DMS153 treated with DMSO at 0.1 percent for 48 hours (cell line): ENCODE measurements around the gene CHRDL2.
A peak's percentile ranks its signal among the peaks of the same experiment; 100 is the strongest.

ENCODE experiments used
- DNase-seq: peaks from one replicate; lab custom pipeline; 2025; ENCODE audit not compliant: unreplicated experiment; lab: John Stamatoyannopoulos, UW

CHRDL2 gene

GRCh38 chr11:74713686-74714085 lies 17.5 kb downstream of the CHRDL2 start:
- DNase-seq: no peak

DNA sequence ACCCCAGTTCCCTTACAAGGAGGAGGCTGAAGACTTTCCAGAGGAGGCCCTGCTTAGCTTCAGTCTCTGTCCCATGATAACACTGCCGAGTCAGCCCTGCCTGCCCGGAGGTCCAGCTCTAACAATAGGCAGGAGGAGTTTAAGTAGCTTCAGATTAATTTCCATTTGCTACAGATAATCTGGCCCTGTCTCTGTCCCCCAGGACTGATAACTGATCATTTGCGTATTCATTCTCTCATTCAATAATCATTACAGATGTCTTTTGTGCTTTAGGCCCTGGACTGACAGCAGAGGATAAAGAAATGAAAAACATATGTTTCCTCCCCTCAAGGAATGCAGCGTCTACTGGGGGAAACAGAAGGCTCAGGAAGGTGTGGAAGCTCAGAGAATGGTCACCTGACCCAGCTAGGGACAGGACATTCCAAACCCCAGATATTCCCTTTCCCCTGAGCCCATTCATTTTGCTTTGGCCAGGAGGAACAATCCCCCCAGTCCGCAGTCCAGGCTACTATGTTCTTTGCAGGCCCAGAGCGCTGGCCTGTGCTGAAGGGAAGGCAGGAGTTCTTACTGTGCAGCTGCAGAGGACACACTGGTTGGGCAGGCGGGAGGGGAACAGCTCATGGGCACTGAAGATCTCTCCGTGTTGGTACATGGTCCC lies 20.8 kb downstream of the CHRDL2 start:
- DNase-seq: no peak

DNA sequence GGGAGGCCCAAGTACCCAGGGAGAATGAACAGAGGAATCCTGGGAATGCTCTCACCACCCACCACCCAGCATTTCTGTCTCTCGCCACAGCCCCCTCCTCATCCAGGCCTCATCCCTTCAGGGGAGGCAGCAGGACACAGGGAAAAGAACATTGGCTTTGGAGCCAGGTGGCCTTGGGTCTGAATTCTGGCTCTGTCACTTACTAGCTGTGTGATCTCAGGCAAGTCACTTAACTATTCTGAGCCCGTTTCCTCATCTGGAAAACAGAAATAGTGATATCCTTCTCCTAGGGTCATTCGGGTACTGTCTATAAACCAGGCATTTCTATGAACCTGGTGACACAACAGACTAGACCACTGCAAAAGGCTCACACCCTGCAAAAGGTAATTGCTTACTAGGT lies 22.1 kb downstream of the CHRDL2 start:
- no peak for DNase-seq

DNA sequence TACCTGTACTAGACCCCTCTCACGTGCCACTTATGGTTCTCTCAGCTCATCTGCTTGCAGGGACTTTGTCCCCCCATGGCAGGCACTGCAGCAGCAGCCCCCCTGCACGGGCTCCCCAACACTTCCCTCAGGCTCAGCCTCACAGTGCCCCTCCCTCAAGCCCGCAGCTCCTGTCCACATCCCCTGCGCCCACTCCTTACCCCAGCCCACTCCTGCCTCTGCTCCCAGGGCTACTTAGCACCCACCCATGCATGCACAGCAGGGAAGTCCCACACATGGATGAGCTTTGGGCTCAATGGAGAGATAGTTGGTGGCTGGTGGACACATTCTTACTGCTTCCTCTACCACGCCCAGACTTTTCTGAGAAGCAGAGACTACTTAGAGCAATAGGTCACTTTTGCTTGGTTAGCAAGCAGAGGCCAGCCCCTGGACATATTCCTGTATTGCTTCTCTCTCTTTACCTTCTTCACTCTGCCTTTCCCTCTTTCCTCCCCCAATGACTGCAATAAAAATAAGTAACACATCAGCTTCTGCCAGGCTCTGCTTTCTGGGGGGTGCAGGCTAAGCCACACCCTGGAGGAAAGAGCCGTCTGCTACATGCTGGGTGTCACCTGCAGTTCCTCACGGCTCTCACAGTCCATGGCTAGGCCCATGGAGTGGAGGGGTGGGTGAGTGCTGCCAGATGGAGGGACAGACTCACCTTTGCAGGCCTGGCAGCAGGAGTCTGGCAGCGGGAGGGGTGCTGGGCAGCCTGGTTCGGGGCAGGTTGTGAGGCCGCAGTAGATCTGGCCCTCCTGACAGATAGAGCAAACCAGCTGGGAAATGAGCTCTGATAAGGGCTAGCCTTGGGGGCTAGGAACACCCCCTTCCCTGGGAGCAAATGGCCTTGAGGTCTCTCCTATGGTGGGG lies 23.4 kb downstream of the CHRDL2 start:
- DNase-seq: no peak

DNA sequence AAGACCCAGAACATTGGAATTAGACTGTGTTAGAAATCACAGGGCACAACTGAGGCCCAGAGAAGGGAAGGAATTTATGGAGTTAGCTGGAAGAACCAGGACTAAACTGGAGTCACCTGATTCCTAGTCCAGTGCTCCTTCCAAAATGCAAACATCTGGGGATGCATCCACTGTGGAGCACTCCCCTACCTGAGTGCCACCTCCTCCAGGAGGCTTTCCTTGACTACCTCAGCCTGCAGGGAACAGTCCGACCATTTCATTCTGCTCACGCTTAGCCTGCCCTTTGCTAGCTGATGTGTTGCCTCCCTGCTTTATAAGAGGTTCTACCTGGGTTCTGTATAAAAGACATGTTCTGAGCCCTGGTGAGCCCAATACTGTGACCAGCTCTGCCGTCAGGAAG lies 24.0 kb downstream of the CHRDL2 start:
- DNase-seq: no peak

DNA sequence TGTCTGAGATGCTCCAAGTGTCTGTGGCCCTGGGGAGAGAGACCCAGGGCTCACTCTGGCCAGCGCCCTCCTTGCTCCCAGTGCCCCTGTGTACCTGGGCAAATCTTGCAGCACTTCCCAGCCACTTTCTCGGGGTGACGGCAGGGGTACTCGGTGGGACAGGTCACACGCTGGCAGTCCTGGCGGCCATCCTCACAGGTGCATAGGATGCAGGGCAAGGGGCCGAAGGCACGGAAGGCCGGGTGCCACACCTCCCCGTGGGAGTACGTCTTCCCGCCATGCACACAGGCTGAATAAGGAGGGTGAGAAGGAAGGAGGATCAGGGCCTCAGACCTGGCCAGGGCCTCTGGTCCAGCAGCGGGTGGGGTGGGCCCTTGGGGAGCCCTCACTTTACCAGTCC lies 28.0 kb downstream of the CHRDL2 start:
- DNase-seq: no peak

DNA sequence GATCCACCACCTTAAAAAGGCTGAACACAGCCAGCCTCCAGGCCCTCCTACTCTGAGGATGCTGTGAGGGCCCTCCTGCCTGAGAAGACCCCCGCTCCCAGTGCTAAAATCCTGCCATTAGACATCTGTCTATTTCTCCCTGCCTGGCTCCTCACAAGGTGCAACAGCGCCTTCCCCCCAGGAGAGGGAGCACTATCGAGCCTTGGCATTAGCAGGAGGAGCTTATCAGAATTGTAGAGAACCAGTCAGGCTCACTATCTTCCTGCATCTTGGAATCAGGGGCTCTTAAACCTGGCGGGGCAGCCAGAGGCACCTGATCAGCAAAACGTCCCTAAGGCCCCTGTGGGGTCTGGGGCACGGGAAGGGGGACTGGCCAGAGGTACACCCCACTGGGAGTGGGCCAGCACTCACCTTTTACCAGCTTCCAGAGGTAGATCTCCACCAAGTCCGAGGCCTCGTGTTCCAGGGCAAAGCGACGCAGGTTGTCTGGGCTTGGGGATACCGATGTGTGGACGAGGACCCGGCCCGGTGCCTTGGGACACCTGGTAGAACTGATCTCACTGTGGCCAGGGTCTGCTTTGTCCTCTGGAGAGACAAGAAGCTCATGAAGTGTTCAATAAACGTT lies 28.7 kb downstream of the CHRDL2 start:
- DNase-seq: peak; percentile 36

DNA sequence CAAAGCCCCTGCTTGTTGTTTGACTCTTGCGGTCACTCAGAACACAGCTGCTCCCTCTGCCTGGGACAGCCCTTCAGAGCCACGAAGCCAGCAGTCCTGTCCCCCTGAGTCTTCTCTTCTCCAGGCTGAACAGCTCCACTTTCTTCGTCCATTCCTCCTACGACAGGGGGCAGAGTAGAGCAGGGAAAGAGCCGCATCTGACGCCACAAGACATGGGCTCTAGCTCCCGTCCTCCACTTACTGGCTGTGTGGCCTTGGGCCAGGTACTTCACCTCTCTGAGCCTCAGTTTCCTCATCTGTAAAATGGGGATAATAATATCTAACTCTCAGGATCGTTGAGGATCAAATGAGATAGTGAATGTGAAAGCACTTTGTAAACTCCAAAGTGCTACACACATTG lies 29.9 kb downstream of the CHRDL2 start:
- DNase-seq: no peak

- no peak for DNase-seq
Measured at GRCh38 chr11:74699615-74700396, 31.4 kb downstream of the CHRDL2 start.

- no peak for DNase-seq
Measured at GRCh38 chr11:74697722-74698121, 33.5 kb downstream of the CHRDL2 start.

DNA sequence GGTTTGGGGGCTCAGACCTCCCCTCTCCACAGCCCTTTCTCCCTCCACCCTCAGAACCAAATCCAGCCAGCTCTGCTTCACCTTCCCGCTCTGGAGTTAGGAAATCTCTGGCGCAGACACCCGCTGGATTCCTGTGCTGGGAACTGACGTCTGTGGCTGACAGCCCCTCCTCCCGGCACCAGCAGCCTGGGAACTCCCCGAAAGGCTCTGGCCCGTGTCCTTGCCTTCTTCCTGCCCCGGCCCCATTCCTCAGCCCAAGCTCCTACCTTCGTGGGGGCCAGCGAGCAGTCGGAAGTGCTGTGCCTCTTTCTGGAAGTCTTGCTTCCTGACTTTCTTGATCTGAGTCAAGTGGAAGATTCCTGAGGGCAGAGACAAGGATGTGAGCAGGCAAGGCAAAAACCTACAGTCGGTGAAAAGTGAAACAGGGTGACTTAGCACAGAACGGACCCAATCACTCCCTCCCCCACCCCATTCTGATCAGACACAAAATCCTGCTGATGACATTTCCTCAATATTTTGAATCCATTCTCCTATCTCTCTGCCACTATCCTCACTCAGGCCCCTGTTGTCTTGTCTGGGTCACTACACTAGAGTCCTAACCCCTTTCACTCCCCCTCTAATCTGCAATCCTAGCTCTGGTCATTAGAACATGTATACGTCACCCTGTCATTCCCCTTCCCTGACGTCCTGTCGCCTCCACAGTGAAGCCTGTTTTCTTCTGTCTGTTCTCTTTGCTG lies 34.1 kb downstream of the CHRDL2 start:
- DNase-seq: no peak

DNA sequence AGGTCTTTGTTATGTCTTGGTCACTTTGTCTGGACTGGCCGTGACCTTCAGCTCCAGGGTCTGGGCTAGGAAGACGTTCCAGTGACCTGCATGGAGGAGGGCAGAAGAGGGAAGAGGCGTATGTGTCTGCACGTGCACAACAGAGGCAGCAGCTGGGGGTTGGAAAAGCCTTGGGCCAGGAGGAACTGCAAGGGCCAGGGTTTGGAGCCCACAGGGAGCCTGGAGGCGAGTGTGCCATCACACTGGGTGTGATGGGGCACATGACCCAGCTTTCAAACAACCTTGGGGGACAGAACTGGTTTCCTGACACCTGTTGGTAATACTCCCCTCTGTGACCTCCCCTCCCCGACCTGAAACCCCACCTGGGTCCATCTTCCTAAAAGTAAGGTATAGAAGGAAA lies 34.7 kb downstream of the CHRDL2 start:
- DNase-seq: no peak

- DNase-seq: no peak
Measured at GRCh38 chr11:74695705-74696280, 35.4 kb downstream of the CHRDL2 start.

- DNase-seq: no peak
Measured at GRCh38 chr11:74694136-74694930, 36.9 kb downstream of the CHRDL2 start.

DNA sequence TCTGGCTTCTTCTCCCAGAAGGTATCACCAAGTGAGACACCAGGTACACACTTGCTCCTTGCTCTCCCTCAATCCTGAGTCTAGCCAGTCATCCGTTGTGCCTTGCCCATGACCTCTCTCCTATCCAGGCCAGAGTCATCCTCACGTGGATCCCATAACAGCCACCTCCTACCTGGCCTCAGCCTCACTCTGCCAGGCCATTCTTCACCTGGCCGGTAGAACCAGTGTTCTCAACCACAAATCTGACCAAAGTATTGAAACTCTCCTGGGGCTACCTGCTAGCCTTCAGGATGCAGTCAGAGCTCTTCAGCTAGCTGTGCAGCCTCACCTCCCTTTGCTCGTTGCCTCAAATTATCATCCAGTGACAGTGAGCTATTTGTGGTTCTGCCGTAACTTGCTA lies 37.7 kb downstream of the CHRDL2 start:
- no peak for DNase-seq

DNA sequence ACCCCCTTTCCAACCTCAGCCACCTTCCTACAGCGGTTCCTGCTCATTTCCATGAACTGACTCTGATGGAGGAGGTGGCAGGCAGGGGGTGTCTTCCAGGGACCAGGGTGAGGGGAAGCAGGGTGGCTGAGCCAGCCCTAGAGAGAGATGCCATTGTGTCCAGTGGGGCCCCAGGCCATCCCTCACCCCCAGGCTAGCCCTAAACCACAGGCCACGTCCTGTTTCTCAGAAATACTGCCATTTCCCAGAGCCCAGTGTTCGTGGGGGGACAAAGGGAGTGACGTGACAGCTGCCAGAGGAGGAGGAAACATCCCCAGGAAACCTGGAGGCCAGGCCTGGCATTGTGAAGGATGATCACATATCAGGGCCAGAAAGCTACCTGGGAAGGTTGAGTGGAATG lies 39.5 kb downstream of the CHRDL2 start:
- DNase-seq: no peak

DNA sequence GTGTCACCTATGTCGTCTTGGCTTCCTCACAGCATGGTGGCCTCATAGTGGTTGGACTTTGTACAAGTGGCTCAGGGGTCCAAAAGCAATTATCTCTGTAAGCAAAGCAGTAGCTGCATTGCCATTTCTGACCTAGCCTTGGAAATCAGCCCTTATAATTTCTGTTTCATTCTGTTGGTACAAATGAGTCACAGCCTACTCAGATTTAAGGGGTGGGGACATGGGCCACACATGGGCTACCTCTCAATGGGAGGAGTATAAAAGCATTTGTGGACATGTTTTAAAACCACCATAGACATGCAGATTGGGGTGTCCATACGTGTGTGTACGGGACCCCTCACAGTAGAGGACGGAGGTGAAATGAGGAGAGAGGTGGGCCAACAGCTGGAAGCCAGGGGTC lies 41.6 kb downstream of the CHRDL2 start:
- DNase-seq: no peak

DNA sequence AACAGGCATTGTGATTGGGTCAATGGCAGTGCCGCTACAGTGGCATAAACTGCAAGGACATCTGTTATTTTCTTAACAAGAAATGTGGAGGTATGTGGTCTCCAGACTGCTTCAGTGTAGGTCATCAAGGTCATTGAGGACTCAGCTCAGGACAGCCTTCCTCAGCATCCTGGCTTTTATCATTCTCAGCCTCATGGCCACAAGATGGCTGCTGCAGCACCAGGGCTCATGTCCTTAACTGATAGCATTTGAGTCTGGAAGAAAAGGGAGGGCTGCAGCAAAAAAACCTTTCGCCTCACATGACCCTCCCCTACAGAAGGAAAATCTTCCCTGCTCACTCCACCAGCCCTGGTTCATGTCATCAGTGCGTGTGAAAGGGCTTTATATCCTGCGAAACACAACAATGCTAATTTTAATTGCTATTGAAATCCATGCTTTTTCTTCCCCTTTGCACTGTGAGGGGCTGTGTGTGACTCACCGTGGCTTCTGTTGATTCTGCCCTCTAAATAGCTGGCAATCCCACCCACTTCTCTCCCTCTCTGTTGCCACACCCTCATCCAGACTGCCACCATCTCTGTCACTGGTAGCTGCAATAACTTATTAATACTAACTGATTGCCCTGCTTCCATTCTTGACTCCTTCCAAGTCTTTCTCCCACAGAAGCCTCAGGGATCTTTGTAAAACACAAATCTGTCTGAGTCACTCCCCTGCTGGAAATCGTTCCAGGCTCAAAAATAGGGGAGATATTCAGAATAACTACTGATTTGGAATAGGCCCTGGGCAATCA lies 43.8 kb downstream of the CHRDL2 start:
- DNase-seq: no peak

- no peak for DNase-seq
Measured at GRCh38 chr11:74686792-74687191, 44.4 kb downstream of the CHRDL2 start.
